GM21423 (cell line): ENCODE measurements around the gene GPR141.

Source experiments
- ATAC-seq: cut with Tn5 transposase; IDR thresholded peaks from one replicate; pipeline ENCODE4 v1.9.1; 2021; ENCODE audit warnings: mild to moderate bottlenecking, moderate library complexity; ENCODE audit not compliant: unreplicated experiment

Gene GPR141

DNA sequence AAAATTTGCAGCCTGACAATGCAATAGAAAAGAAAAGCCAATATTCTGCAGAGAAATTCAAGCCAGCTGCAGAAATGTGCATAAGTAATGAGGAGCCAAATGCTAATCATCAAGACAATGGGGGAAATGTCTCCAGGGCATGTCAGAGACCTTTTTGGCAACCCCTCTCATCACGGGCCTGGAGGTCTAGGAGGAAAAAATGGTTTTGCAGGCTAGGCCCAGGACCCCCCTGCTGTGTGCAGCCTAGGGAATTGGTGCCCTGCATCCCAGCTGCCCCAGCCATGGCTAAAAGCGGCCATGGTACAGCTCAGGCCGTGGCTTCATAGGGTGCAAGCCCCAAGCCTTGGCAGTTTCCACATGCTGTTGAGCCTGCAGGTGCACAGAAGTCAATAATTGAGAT is 92.4 kb downstream of the GPR141 start:
- ATAC-seq, result no peak

DNA sequence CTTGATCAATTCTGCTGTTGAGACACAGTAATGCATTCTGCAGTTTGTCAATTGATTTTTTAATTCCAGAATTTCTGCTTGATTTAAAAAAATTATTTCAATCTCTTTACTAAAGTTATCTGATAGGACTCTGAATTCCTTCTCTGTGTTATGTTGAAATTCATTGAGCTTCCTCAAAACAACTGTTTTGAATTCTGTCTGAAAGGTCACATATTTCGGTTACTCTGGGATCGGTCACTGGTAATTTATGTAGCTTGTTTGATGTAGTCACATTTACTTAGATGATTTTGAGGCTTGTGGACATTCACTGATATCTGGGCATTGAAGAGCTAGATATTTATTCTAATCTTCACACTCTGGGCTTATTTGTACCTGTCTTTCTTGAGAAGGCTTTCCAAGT is 97.6 kb downstream of the GPR141 start:
- ATAC-seq, result no peak

DNA sequence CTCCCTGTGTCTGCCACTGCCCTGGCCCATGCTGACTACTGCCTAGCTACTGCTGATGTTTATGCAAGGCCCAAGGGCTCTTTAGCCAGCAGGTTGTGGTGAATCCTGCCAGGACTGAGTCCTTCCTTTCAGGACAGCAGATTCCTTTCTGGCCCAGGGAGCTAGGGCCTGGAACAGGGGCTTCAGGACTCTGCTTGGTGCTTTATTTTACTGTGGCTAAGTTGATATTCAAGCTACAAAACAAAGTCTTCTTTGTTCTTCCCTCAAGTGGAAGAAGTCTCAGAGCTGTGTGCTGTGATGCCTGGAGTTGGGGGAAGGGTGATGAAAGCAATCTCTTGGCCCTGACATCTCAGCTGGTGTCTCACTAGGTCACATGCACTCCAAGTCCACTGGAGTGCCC is 98.6 kb downstream of the GPR141 start:
- ATAC-seq, result no peak

DNA sequence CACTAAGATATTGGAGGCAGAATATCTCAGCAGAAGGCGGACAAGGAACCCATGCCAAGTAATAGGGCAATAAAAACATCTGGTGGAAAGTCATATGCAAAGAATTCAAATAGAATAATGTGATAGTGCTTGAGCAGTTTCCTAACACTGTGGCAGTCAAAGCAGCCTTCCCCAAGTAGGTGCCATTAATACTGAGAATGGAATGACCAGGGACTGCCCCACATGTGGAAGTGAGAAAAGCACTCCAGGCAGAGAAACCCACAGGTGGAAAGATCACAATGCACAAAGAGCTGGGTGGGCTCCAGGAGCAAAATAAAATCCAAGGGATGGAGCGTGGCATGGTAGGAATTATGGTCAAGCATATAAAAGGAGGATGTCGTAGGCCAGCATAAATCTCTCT is 100.4 kb downstream of the GPR141 start:
- ATAC-seq, result no peak

DNA sequence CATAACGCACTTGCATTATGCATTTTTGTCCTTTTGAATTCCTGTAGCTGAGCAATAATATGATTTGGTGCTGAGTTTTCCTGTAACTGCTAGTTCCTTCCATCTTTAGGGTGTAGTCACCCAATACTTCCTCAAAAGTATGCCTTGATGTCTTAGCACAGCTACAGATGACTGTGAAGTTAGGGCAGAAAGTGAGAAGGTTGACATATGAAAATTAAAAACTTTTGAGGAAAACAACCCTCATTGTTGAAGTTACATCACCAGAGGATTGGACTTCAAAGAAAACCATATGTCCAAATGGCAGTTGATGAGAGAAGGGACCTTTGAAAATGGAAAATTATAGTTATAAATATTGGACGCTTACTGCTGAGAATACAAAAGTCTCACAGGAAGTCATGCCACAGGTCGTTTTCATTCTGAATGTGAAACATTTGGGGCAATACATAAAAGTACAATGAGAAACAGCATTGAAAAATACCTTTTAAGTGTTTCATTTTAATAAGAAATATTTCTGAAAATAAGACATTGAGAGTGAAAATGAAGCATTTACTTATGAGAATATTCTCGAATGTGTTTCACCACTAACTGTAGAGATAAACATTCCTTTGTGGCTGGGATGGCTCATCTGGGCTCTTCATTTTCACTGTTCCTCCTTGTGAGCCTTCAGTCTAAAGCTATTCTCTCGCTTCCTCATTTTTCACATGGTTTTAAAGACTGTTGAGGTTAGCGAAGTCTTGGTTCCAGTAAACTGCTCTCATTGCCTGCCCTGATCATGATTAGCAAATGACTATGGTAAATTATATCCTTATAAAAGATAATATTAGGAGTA is 103.4 kb downstream of the GPR141 start:
- ATAC-seq, result peak; percentile 93
